Activated CD4-positive, alpha-beta T cell treated with anti-CD3 and anti-CD28 coated beads, Interleukin-2, amount 10 ng/mL, durations not matched to agents 7 days and 5 days (primary cell): ENCODE measurements around the gene SHC1. TPM values are rescaled to one million over a fixed set of nuclear protein-coding genes. Genes with fewer than 3 reads are reported as not detected.

ENCODE experiments used
- CTCF ChIA-PET: fragments of 350-600 bp; sonication (Branson Sonifier 250); formaldehyde crosslinking; loops from one replicate; lab custom pipeline; 2021; ENCODE audit warnings: antibody characterized with exemption; lab: Charles Lee
- POLR2A ChIA-PET: fragments of 350-600 bp; sonication (Branson Sonifier 250); formaldehyde crosslinking; loops from one replicate; lab custom pipeline; 2021; ENCODE audit warnings: antibody characterized with exemption; lab: Charles Lee
- DNase-seq: peaks from one replicate; pipeline ENCODE4 v3.0.0-alpha.2; 2020
- H3K27ac Mint-ChIP-seq: one replicate; pipeline ENCODE4 v1.8.0; 2021; ENCODE audit warnings: mild to moderate bottlenecking, moderate library complexity, mixed read lengths
- H3K27me3 Mint-ChIP-seq: one replicate; pipeline ENCODE4 v1.8.0; 2021; ENCODE audit warnings: mixed read lengths
- H3K36me3 Mint-ChIP-seq: one replicate; pipeline ENCODE4 v1.8.0; 2021; ENCODE audit warnings: low read depth, mixed read lengths
- H3K4me1 Mint-ChIP-seq: one replicate; pipeline ENCODE4 v1.8.0; 2021; ENCODE audit warnings: mixed read lengths
- H3K4me3 Mint-ChIP-seq: one replicate; pipeline ENCODE4 v1.8.0; 2021; ENCODE audit warnings: mild to moderate bottlenecking, moderate library complexity, mixed read lengths
- H3K9me3 Mint-ChIP-seq: one replicate; pipeline ENCODE4 v1.8.0; 2021; ENCODE audit warnings: mixed read lengths
- total RNA-seq, 2 experiments: library from RNA; stranded (reverse); gene quantifications; one replicate each; pipeline ENCODE4 v1.2.3, GENCODE V29; 2021

The SHC1 gene
- total RNA-seq, 2 experiments from 2014 or later = 75.1 to 104 TPM

DNA sequence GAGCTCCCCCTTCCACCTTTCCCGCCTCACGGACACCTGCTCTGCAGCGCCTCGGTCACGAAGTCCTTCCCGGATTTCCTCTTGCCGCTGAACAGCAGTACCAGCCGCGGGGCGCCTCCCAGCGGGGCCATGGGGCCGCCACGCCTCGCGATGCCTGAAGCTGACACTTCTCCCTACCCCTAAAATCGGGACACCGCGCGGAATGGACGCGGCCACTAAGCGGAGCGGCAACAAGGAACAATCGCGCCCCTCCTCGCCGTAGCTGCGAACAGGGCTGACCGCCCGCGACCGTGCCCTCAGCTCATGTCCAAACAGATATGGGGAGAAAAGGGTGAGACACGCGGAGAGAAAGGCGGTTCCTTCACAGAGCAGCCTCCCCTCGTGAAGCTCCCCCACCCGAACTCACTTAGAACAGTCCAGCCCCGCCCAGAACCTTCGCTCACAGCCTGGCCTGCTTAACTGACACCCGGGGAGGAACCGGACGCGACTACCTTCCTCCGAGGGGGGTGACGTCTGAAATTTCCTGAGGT lies 33.9 kb downstream of the SHC1 start, which contains the start of gene PMVK:
Gene PMVK, minus strand, starts transcription at position 165 of the 530 bp plus-strand sequence. Its CDS starts 34 bp downstream, at position 131.
- H3K9me3 Mint-ChIP-seq = no peaks in the 10 kb centered on the region
- H3K4me1 Mint-ChIP-seq = peaks cover 58% of the 10 kb centered on the region
- ChIA-PET CTCF (interaction anchor here (0.7 to 2.1 kb wide), 22 partner anchors 9 to 377 kb away, joined by 3 to 8 read pairs (median 4); partner anchors contain the start of genes FLAD1, KRTCAP2, PBXIP1 and PYGO2), POLR2A (interaction anchor here (0.9 to 1.0 kb wide), 2 partner anchors 18 to 369 kb away, joined by 3 read pairs; partner anchors contain the start of gene CHRNB2)
- H3K27ac Mint-ChIP-seq = peak within 1 kb of the TSS; percentile 98
- H3K36me3 Mint-ChIP-seq = peaks cover 5% of the 10 kb centered on the region
- H3K27me3 Mint-ChIP-seq = no peaks in the 10 kb centered on the region
- H3K4me3 Mint-ChIP-seq = peak within 1 kb of the TSS; percentile 96
- peak; percentile 97 for DNase-seq

DNA sequence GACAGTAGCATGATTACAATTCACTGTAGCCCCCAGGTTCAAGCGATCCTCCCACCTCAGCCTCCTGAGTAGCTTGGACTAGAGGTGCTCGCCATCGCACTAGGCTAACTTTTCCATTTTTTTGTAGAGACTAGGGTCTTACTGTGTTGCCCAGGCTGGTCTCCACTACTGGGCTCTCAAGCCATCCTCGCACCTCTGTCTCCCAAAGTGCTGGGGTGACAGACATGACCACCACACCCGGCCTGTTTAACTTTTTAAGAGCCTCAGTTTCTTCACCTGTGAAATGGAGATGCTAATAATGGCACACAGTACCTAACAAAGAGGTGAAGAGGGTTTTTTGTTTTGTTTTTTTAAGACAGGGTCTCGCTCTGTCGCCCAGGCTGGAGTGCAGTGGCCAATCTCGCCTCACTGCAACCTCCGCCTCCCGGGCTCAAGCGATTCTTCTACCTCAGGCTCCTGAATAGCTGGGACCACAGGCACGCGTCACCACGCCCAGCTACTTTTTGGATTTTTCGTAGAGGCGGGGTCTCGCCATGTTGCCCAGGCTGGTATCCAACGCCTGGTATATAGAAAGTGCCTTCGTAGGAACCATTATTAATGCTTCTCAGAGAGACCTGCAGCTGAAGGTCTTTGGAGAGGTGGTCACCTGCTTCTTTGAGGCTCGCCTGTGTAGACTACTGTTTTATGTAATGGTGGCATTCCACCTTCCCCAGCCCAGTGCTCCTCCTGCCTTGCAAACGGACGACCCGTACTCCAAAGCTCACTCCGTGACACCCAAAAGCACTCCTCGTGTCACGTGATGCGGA lies 34.6 kb downstream of the SHC1 start:
- Mint-ChIP-seq H3K27me3 (no peaks in the 10 kb centered on the region), H3K4me1 (peaks cover 51% of the 10 kb centered on the region), H3K9me3 (no peaks in the 10 kb centered on the region), H3K27ac (peak overlapping the region; percentile 98), H3K4me3 (peak overlapping the region; percentile 96), H3K36me3 (peaks cover 5% of the 10 kb centered on the region)
- POLR2A ChIA-PET = interaction anchor here (0.9 to 1.0 kb wide), 2 partner anchors 19 to 368 kb away, joined by 3 read pairs; partner anchors contain the start of gene CHRNB2
- no peak for DNase-seq
- CTCF ChIA-PET = interaction anchor here (0.5 to 2.1 kb wide), 24 partner anchors 9 to 510 kb away, joined by 3 to 8 read pairs (median 4); partner anchors contain the start of genes FLAD1, KRTCAP2, PBXIP1 and PYGO2

DNA sequence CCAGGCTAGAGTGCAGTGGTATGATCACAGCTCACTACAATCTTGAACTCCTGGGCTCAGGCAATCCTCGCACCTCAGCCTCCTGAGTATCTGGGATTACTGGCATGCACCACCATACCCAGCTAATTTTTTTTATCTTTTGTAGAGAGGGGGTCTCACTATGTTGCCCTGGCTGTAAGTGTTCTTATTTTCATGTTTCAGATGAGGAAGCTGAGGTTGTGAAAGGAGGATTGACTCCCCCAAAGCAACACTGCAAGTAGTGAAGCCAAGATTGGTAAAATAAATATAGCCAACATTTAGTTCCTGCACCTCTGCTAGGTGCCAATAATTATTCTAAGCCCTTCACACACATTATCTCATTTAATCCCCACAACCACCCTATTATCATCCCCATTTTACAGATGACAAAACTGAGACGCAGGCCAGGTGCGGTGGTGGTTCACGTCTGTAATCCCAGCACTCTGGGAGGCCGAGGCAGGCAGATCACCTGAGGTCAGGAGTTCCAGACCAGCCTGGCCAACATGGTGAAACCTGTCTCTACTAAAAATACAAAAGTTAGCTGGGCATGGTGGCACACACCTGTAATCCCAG lies 36.1 kb downstream of the SHC1 start:
- ChIA-PET CTCF (interaction anchor here (1.2 to 1.3 kb wide), 3 partner anchors 13 to 388 kb away, joined by 3 read pairs; no protein-coding TSS in a partner anchor), POLR2A (no interaction called here)
- H3K4me3 Mint-ChIP-seq = no peak overlapping the region
- peaks cover 40% of the 10 kb centered on the region for H3K4me1 Mint-ChIP-seq
- H3K36me3 Mint-ChIP-seq = peaks cover 7% of the 10 kb centered on the region
- no peak overlapping the region for H3K27ac Mint-ChIP-seq
- H3K27me3 Mint-ChIP-seq = no peaks in the 10 kb centered on the region
- no peaks in the 10 kb centered on the region for H3K9me3 Mint-ChIP-seq
- no peak for DNase-seq

- no peak for DNase-seq
- Mint-ChIP-seq H3K4me1 (peaks cover 25% of the 10 kb centered on the region), H3K27ac (no peak overlapping the region), H3K36me3 (peaks cover 24% of the 10 kb centered on the region), H3K9me3 (no peaks in the 10 kb centered on the region), H3K27me3 (no peaks in the 10 kb centered on the region), H3K4me3 (no peak overlapping the region)
- CTCF ChIA-PET = interaction anchor here (0.9 kb wide), 1 partner anchor 10 kb away, joined by 3 read pairs; no protein-coding TSS in a partner anchor
- POLR2A ChIA-PET = no interaction called here
These were observed 38.5 kb downstream of the SHC1 start for GRCh38 chr1:154931940-154932487.

- peaks cover 51% of the 10 kb centered on the region for H3K36me3 Mint-ChIP-seq
- H3K27me3 Mint-ChIP-seq = no peaks in the 10 kb centered on the region
- H3K4me3 Mint-ChIP-seq = no peak overlapping the region
- H3K27ac Mint-ChIP-seq = no peak overlapping the region
- POLR2A ChIA-PET = no interaction called here
- DNase-seq = no peak
- no peaks in the 10 kb centered on the region for H3K9me3 Mint-ChIP-seq
- CTCF ChIA-PET = interaction anchor here (1.1 to 1.8 kb wide), 2 partner anchors 10 kb away, joined by 5 to 6 read pairs; partner anchors contain the start of gene PMVK
- H3K4me1 Mint-ChIP-seq = peaks cover 21% of the 10 kb centered on the region
These were observed 44.3 kb downstream of the SHC1 start for GRCh38 chr1:154926201-154926600.

DNA sequence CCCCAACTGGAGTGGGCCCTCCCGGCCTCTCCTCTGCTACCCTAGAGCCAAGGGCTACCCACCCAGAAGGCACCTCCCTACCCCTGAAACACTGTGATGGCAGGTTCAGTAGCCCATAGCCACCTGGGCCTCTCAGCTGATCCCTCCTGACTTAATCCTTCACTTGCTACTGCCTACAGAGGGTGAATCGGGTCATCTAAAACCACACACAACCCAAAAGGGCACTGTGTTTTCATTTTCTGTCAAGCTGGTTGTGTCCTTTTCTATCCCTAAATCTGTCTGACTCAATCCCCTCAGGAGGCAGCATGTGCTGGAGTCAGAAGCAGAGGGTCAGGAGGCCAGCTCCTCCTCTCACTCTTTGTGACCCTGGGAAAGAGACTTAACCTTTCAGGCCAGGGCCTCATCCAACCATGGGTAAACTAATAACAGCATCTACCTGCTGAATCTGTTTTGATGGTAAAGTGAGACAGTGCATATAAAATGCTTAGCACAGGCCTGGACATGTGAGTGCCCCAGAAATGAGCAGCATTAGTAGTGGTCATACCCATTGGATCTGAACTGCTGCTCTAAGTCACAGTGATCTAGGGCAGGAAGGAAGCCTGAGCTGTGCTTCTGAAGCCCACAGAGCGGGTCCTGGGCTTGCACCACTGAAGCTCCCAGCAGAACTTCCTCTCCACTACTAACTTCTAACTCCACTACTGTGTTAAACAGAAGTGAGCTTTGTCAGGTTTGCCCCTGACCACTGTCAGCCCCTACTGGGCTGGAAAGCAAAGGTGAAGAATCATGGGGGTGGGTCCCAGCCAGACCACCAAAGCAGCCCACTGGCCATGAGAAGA lies 45.0 kb downstream of the SHC1 start:
- no peak for DNase-seq
- Mint-ChIP-seq H3K36me3 (peaks cover 51% of the 10 kb centered on the region), H3K9me3 (no peaks in the 10 kb centered on the region), H3K27ac (peak overlapping the region; percentile 73), H3K4me3 (no peak overlapping the region), H3K27me3 (no peaks in the 10 kb centered on the region), H3K4me1 (peaks cover 21% of the 10 kb centered on the region)
- ChIA-PET POLR2A (no interaction called here), CTCF (interaction anchor here (0.6 to 1.1 kb wide), 4 partner anchors 10 to 74 kb away, joined by 3 to 5 read pairs (median 3); partner anchors contain the start of gene PMVK)

GRCh38 chr1:154923695-154924094 lies 46.9 kb downstream of the SHC1 start:
- Mint-ChIP-seq H3K27ac (no peak overlapping the region), H3K4me1 (peaks cover 21% of the 10 kb centered on the region), H3K36me3 (peaks cover 43% of the 10 kb centered on the region), H3K4me3 (no peak overlapping the region), H3K27me3 (no peaks in the 10 kb centered on the region), H3K9me3 (no peaks in the 10 kb centered on the region)
- DNase-seq = no peak
- POLR2A ChIA-PET = no interaction called here
- CTCF ChIA-PET = interaction anchor here (0.6 kb wide), 2 partner anchors 95 to 530 kb away, joined by 3 read pairs; no protein-coding TSS in a partner anchor

- Mint-ChIP-seq H3K27me3 (peaks cover 3% of the 10 kb centered on the region), H3K4me3 (no peak overlapping the region), H3K36me3 (peaks cover 13% of the 10 kb centered on the region), H3K27ac (no peak overlapping the region), H3K9me3 (peaks cover 8% of the 10 kb centered on the region), H3K4me1 (no peaks in the 10 kb centered on the region)
- ChIA-PET POLR2A (no interaction called here), CTCF (interaction anchor here (0.6 to 1.0 kb wide), 2 partner anchors 198 to 243 kb away, joined by 4 to 5 read pairs; no protein-coding TSS in a partner anchor)
- DNase-seq = no peak
These were observed 57.3 kb downstream of the SHC1 start for GRCh38 chr1:154913273-154913672.

DNA sequence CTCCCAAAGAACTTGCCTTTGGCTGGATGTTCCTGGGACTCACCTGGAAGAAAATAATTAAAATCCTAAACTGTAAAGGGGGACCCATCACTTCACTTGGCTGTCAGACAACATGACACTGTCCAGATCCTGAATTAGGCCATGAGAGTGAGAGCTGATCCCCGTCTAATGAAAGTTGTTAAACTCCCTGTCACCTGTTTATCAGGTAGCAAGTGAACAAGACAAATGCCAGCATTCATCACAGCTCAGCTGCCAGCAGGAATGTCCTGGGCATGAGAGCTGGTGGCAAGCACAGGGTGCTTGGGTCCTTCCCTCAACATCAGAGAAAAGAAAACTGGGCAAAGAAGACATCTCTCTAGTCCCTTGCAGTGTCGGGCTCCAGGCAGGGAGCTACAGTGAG lies 57.8 kb downstream of the SHC1 start:
- no peaks in the 10 kb centered on the region for H3K4me1 Mint-ChIP-seq
- no peak for DNase-seq
- CTCF ChIA-PET = interaction anchor here (0.6 to 1.0 kb wide), 3 partner anchors 198 to 251 kb away, joined by 4 to 5 read pairs (median 4); no protein-coding TSS in a partner anchor
- H3K27ac Mint-ChIP-seq = no peak overlapping the region
- H3K36me3 Mint-ChIP-seq = peaks cover 13% of the 10 kb centered on the region
- POLR2A ChIA-PET = no interaction called here
- peaks cover 3% of the 10 kb centered on the region for H3K27me3 Mint-ChIP-seq
- H3K4me3 Mint-ChIP-seq = no peak overlapping the region
- H3K9me3 Mint-ChIP-seq = peaks cover 8% of the 10 kb centered on the region
